HG02885 (cell line): Measurements from ENCODE around the gene TNNT1.
"Not testable (repeated sequence)": the region's sequence is repeated elsewhere in the genome, so short reads cannot be mapped to it uniquely, and the experiment has no call there.

ENCODE experiments used
- ATAC-seq: cut with Tn5 transposase; IDR thresholded peaks from one replicate; pipeline ENCODE4 v1.9.1; 2021; ENCODE audit warnings: mild to moderate bottlenecking; ENCODE audit not compliant: unreplicated experiment, poor library complexity

Gene TNNT1

DNA sequence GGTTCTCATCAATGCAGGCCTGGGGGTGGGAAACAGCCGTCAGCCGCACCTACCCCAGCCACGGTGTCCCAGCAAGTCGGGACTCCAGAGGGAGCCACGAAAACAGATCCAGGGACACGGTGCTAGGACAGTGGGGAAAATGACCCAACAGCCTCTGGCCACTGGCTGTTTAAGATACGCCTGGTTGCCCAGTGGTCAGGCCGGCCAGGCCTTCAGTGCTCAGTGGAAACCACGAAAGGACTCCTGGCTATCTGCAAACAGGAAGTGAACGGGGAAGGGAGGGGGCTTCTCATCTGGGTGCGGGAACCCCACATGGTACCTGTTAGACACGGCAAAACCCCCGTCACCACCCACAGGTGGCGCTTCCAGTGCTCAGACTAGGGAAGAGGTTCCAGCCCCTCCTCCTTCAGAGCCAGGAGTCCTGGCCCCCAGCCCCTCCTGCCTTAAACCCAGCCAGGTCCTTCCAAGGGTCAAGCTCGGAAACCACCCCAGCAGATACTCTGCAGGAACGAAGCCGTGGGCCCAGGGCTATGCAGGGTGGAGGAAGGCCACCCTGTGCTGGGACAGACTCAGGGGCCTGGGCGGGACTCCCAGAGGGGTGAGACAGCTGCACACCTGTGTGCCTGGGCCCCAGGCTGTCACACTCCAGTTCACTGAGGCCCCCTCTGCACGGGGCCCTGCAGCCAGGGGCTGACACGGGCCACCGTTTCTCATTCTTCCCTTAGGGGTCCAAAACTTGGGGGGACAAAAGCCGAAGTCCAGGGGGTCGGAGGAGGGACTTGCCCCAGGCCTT is 36.0 kb downstream of the TNNT1 start:
- ATAC-seq, result no peak

DNA sequence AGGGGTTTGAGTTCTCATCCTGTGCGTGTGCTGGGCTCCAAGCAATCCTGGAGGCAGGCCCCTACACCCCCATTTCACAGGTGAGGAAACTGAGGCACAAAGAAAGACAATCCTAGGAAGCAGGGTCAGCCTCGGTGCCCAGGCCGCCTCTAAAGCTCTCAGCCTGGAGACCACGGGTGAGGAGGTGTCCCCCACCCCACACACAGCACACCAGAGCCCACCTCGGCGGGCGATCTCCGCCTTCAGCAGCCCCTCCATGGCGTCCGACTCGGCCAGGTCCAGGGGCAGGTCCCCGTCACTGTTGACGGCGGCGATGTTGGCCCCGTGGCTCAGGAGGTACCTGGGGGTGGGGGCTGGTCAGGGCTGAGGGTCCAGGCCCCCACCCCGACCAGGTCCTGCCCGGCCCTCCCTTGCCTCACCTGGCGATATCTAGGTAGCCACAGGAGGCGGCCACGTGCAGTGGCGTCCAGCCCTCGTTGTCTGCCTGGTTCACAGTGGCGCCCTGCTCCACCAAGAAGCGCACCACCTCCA is 36.7 kb downstream of the TNNT1 start:
- ATAC-seq, result no peak

DNA sequence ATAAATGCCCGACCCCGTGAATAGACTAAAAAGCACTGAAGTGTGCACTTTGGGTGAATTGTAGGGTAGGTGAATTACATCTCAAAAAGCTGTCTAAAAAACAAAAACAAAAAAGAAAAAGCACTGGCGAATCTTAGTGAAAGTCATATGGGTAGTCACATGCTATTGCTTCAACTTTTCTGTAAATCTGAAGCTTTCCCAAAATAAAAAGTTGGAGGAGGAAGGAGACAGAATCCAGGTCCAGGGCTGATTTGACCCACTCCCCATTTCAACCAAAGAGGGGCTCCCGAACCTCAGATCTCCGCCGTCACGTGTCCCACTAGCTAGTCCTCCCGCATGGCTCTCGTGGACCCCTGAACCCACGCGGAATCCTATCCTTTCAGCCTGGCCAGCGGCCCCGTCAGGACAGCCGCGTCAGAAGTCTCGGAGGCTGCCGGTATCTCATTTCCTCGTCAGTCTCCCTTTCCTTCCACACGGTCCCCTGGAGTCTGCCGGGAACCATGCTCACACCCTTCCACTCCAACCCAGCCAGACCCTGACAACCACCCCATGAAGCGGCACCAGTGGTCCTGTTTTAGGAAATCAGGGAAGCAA is 37.7 kb downstream of the TNNT1 start:
- no peak for ATAC-seq

DNA sequence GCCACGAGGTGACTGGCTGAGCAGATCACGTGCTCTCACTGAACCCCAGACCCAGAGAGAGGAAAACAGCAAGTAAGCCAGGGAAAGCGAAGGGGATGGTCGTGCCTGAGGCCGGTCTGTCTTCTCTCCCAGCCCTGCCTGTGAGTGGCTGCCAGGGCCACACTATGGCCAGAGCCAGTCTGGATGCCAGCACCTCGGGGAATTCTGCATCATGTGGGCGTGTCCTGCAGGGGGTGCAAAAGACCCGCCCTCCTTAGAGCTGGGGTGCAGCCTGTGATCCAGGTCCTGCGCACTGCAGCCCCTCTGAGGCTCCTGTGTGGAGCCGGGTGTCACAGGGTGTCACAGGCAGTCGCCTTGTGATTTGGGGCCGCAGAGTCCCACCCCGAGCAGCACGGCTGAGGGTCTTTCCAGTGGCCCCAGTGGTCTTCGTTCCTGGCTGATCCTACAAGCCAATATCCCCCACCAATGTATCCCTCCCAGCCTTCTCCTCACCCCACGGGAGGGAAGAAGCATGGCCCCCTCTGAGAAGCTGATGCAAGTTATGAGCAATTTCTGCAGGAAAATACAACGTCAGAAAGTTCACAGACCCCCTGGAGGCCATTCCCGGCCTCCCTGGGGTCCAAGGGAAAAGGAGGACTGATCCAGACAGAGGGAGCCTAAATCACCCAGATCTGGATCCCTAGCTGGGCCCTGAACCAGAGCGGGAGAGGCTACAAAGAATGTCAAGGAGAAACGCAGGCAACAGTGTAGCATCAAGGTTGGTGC is 39.3 kb downstream of the TNNT1 start:
- no peak for ATAC-seq

DNA sequence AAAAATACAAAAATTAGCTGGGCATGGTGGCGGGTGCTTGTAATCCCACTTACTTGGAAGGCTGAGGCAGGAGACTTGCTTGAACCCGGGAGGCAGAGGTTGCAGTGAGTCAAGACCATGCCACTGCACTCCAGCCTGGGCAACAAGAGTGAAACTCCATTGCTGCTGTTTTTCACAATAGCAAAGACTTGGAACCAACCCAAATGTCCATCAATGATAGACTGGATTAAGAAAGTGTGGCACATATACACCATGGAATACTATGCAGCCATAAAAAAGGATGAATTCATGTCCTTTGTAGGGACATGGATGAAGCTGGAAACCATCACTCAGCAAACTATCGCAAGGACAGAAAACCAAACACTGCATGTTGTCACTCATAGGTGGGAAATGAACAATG is 41.8 kb downstream of the TNNT1 start:
- not testable (repeated sequence) for ATAC-seq

DNA sequence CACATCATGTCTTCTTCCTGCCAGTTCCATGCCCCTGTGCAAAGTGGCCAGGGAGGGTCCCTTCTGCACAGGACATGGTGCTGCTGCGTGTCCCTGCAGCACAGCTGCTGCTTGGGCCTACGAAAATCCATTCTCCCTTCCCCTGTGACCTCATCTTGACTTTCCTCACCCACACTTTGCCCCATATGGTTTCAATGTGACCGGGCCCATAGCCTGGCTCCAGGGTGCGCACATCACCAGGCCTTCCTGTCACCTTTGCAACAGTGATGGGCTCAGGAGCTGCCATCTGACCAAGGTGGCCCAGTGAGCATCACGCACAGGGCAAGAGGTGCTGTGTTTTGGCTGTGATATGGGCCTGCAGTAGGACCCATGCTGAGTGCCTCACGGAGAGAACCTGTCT is 42.4 kb downstream of the TNNT1 start:
- no peak for ATAC-seq

DNA sequence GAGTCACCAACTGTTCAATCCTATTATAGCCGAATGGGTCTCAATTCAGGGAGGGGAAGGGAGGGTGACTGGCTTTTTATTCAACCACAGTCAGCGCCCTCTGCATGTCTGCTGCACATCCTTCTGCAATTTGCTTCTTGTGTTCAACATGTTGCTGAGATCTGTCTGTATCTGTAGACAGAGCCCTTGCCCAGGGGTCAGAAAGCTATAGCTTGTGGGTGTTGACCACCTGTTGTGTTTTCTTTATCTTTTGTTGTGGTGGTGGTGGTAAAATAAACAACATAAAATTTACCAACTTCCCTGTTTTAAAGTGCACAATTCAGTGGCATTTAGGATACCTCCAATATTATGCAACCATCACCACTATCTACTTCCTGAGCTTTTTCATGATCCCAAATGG is 43.8 kb downstream of the TNNT1 start:
- ATAC-seq, result no peak

DNA sequence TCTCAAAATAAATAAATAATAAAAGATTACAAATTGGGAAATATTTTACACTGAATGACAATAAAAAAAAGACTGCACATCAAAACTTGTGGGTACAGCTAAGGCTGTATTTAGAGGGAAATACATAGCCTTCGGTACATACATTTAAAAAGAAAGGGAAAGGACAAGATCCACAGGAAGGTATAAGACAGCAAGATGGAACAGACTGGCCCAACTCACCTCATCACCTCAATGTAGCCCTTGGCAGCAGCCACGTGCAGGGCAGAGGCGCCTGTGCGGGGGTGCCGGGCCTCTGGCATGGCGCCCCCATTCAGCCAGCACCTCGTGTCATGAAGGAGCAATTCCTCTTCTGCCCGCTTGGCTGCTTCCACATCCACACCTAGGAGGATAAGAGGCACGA is 45.8 kb downstream of the TNNT1 start:
- no peak for ATAC-seq

DNA sequence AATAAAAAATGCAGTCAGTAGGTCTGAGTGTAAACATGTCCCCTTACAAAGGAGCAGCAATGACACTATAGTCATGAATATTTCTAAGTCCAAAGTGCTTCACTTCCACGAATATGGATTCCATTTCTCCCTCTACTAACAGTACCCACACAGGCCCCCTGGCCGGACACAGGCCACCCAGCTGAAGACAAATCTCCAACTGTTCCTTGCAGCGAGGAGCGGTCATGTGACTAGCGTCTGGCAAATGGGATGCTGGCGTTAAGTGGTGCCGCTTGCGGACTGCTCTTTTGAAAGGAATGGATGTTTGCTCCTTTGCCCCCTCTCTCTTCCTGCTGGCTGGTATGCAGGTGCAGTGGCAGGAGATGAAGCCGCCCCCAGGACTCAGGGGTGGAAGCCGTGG is 47.7 kb downstream of the TNNT1 start:
- no peak for ATAC-seq

DNA sequence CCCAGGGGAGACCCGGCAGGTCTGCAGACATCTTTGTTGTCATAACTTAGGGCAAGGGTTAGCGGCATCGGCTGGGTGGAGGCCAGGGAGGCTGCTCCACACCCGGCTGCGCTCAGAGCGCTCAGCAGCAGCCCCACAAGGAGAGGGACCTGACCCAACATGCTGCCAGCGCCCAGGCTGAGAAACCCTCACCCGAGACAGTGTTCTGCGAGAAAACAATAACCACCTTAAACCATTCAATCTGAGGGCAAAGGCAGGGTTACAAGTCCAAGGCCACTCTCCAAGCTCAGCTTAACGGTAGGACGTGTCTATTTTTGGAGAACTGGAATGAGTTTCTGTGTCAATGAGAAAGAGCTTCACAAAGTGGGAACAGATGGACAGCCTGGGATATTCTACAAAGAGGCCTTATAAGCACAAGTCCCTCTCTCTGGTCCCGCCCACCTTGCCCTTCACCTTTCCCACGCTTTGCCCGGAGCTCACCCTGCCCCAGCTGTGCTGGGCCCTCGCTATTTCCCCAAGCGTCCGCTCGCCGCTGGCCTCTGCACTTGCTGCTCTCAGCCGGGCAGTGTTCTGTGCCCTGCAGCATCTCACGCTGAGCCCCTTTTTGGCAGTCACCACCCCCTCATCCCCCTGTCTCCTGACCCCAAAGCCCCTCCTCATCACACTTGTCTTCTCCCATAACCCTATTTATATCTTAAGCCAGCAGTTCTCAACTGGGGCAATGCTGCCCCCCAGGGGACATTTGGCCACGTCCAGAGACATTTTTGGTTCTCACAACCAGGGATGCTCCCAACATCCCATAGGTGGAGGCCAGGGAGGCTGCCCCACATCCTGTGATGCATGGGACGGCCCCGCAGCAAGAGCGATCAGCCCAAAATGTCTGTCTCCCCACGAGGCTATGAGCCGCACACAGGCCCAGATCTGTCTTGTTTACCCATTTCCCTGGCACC is 49.2 kb downstream of the TNNT1 start:
- ATAC-seq, result no peak

DNA sequence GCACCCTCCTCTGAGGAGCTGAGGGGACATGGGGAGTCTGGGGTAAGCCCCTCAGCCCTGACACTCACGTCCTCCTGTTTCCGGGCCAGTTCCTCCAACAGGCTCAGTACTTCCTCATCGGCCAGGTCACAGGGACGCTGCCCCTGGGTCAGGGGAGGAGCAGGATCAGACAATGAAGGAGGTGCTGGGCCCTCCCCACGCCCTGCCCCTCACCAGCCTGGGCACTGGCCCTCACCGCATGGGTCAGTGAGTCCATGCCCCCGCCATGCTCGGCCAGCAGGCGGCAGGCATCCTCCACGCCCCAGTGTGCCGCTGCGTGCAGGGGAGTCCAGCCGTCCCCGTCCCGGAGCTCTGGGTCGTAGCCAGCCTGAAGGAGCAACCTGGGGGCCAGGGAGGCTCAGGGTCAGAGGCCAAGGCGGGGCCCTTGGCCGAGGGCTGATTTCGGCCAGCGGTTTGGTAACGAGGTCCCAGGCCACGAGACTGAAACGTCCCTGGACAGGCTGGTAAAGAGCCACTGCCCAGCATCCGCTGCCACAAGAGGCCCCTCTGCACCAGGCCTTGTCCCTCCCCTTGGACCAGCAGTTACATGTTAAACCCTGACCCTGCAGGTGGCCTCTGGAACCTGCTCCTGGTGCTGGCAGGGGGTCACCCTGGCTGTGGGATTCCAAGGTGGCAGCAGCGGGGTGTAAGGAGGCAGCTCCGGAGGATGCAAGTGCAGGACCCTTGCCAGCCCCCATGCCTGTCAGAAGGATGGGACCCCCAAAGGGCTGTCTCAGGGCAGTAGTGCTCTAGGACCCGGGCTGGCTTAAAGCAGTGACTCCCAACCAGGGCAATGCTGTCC is 50.1 kb downstream of the TNNT1 start:
- no peak for ATAC-seq

DNA sequence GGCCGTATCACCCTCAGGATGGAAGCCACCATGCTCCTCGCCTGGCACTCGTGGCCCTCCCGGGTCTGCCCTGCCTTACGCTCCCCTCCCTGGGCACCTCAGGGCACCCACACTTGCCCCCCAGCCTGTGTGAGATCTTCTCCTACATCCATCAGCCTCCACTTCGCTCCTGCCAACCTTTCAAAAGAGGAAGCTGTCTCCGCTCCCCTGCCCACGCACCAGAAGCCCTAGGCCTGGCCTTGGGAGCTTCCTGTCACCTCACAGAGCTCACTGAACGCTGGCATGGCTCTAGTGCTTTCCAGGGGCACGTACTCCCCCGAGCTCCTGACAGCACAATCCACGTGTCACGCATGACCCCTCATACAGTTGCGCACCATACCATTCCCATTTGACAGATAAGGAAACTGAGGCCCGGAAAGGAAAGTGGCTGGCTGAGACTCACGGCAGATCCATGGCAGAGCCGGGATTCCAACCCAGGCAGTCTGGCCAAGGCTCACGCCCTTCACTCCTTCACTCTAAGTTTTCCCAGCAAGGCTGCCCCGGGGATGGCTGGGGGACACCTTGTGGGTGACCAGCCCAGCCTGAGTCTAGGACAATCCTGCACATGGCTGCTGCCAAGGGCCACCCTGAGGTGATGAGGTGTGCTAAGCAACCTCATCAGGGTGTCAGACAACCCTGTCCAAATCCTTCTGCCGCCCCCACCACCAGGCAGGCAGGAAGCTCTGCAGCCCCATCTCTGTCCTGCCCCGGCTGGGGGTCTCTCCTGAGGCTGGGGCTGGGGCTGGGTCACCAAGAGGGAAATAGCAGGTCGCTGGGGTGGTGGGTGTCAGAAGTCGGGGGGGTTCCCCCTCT is 50.9 kb downstream of the TNNT1 start:
- ATAC-seq, result no peak

DNA sequence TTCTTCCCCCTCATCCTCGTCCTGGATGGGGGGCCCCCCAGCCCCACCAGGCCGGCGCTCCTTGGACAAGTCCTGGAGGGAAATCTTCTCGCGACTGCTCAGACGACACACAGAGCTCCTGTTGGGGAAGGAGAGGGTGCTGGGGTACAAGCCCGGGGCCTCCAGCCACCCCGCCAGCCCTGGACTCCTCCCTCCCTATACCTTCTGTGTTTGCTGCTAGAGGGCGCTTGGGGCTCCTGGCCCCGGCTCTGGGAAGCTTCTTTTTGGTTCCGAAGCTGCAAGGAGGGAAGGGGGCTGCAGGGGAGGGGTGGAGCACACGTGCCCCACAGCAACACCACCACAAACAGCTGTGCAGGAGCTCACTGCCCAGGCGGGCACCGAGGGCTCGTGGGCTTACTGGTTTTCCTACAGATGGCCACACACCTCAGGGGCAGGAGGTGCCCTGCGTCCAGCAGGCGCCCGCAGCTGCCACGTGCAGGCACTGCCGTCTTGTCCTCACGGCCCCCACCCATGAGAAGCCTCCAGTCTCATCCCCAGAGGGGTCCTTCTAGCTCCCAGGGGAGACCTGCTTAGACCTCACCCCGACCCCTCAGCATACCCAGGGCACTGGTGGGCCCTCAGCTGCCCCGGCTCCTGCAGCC is 52.8 kb downstream of the TNNT1 start:
- ATAC-seq, result no peak

DNA sequence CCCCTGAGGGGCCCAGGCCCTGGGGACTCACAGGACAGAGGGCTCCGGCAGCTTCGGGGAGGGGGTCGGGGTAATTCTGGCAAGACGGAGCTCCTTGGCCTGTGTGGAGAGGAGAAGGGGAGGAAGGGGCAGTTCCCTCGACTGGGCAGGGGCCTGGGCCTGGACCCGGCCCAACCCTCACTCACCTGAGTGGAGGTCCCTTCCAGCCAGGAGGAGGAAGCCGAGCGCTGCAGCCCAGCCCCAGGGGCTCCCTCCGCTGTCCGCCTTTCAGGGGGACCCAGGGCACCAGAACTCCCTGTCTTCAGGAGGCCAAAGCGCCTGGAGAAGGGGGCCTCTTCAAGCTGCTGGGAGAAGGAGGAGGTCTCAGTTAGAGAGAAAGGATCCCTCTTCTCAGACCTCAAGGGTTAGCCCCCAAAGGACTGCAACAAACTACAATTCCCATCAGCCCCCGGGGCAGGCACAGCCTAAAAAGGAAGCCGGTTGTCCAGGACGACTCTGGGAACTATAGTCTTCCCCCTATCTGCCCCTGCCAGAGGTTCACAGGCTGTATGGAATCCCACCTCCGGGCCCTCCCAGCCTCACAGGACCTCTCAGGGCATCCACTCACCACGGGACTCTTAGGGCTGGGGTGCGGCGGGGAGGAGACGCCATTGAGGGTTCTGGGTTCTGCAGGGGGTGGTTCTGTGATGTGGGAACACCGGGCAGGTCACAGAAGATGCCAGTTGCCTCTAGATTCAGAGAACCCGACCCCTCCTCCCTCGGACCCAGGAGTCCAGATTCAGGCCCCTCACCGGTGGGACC is 53.5 kb downstream of the TNNT1 start:
- ATAC-seq, result no peak

DNA sequence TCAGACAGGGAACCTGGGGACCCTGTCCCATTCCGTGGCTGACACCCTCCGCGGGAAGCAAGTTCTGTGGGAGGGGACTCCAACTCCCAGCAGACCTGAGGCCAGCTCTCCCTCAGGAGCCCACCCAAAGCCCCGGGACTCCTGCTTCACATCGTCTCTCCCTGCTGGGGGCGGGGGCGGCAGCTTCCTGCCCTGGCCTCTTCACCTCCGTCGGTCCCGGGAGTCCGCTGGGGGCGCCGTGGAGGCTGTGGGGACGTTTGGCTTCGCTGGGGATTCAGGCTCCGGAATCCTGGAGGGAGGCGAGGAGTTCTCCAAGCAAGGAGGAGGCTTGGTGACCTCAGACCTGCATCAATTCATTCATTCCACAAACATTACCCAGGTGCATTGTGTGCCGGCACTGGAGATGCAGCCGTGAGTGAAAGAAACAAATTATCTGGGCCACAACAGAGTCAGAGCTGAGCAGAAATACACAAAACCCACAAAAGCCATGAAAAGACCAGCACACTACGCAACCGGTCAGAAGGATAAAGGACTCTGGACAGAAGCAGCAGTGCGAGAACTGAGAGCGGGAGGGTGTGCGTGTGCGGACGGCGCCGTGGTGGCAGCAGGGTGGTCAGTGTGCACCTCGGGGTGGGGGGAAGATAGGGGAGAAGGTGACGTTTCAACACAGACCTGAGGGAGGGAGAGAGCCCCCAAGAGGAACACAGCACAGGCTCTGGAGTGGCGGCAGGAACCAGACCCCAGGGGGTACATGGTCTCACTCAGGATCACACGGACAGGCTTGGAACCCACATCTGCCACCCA is 54.3 kb downstream of the TNNT1 start:
- ATAC-seq, result no peak
